H54 (cell line): ENCODE measurements around the gene SERTAD4.

ENCODE experiments used
- DNase-seq: peaks from one replicate; pipeline ENCODE4 v3.0.0; 2011; ENCODE audit warnings: low spot score, mixed read lengths; ENCODE audit not compliant: insufficient read length
- FAIRE-seq: peaks from 3 replicates; lab custom pipeline; 2011; peaks lifted over from hg19 to GRCh38; lab: Jason Lieb, UNC
- POLR2A ChIP-seq: IDR thresholded peaks from 2 replicates; pipeline ENCODE4 v1.6.1; 2011; ENCODE audit warnings: low read depth, mild to moderate bottlenecking, low read length

SERTAD4 gene

DNA sequence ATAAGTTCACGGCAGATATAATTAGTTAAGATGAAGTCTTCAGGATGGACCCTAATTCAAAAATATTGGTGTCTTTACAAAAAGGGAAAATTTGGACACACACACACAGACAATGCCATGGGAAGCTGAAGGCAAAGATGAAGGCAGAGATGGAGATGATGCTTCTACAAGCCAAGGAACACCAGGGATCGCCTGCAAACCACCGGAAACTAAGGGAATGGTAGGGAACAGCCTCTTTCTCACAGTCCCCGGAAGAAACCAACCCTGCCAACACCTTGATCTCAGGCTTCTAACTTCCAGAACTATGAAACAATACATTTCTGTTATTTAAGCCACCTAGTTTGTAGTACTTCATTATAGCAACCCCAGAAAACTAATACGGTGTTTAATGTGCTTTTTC lies 15.1 kb upstream of the SERTAD4 start:
- TF ChIP-seq POLR2A = no peak
- DNase-seq (no peak), FAIRE-seq (no peak)

DNA sequence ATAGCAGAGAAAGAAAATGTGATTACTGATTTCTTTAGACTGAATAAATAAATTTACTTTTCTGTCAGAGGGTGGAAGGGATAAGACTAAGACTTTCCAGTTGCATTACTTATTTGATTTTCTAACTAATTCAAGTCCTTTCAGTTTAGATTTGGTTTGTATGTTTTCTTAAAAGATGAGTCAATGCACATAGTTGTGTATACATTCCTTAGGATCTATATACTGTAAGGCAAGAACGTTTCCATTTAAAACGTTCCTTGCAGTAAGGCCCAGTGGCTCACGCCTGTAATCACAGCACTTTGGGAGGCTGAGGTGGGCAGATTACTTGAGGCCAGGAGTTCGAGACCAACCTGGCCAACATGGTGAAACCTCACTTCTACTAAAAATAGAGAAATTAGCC lies 14.5 kb upstream of the SERTAD4 start:
- DNase-seq = no peak
- no peak for TF ChIP-seq POLR2A
- no peak for FAIRE-seq

DNA sequence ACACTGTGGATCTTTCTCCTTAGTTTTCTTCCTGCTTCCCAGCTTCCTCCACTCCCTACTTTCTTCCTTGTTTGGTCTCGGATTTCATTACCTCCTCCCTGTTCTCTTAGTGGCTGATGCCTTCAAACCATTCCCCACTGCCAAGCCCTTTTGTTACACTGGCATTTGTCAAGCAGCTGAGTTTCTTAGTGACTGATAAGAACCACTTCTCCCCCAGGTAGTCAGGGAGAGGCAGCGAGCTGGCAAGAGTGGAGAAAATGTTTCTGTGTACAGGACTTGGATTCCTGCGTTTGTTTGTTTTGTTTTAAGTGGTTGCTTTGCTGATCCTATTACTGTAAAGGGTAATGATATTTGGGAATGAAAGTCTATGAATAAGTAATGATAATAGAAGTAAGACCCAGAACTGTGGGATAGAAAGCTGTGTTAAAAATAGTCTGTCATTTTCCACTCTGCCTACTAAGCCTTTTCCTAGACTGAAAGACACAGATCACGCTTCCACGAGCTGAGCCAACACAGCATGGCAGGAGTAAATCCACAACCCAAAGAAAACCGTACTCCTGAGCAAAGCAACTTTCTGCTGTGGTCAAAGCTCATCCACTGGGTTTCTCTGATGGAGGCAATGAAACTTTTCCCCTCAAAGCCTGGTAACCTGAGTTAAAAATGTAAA lies 10.1 kb upstream of the SERTAD4 start:
- no peak for TF ChIP-seq POLR2A
- DNase-seq (no peak), FAIRE-seq (peak; percentile 45)

DNA sequence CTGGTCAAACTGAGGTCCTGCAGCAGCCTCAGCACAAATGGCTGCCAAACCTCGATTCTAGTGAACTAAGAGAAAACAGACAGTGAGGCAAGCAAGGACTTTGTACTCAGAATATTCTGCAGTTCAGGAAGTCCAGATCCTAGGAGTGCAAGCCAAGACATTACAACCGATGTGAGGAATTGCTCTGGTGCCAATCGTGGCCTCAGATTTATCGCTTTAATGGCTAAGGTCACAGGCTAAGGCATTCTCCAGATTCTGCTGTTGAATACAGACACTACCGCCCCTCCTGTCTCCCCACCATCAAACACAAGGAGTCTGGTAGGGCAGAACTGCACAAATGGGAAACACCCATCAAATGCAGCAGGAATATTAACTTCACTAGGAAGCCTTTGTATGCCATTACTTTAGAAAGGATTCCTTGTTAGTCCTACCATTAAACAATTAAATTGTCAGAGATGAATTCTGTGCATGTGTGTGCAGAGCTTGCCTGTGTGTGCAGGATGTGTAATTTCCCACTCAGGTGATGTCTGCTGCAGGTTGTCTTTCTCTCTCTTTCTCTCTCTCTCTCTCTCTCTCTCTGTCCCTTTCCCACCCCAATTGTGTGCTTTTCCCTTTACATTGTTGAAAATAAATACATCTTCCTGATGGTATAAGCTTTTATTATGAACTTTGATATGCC lies 9.2 kb upstream of the SERTAD4 start:
- FAIRE-seq (no peak), DNase-seq (no peak)
- TF ChIP-seq POLR2A = no peak

DNA sequence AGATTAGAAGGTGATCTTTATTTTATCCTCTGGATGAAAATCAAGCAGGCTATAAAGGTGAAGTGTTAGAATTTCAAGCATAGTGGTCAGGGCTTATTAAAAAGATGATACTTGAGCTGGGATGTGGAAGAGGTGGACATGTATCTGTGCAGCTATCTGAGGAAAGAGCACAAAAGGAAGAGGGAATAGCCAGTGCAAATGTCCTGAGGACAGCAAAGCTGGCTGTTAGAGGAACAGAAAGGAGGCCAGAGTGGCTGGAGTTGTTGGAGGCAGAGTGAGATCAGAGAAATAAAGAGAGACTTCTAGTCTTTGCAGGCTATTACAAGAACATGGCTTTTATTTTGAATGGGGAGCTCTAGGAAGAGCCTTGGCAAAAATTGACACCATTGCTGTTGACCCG lies 4.4 kb upstream of the SERTAD4 start:
- DNase-seq = no peak
- TF ChIP-seq POLR2A = no peak
- no peak for FAIRE-seq

DNA sequence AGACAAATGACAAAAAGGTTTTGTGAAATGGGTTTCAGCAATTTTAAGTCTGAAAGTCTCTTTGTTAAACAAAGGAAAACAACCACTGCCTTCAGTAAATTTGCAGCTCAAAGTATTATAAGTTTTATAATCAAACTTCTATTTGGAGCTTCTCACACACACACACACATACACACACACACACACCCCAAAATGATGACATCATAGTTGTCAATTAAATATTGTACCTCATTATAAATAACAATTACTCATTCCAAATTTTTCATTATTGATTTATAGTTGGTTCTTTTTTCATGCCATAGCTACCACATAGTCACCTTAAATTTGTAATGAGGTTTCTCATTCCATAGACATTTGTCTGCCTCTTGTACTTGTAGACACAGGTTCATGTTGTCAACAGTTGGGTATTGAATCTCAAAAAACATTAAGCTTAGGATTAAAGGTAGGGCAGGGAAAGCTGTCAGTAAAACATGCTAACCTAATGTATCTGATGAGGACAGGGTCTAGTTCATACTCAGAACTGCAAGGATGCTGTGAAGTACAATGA lies 2.4 kb upstream of the SERTAD4 start:
- no peak for TF ChIP-seq POLR2A
- FAIRE-seq (no peak), DNase-seq (no peak)

DNA sequence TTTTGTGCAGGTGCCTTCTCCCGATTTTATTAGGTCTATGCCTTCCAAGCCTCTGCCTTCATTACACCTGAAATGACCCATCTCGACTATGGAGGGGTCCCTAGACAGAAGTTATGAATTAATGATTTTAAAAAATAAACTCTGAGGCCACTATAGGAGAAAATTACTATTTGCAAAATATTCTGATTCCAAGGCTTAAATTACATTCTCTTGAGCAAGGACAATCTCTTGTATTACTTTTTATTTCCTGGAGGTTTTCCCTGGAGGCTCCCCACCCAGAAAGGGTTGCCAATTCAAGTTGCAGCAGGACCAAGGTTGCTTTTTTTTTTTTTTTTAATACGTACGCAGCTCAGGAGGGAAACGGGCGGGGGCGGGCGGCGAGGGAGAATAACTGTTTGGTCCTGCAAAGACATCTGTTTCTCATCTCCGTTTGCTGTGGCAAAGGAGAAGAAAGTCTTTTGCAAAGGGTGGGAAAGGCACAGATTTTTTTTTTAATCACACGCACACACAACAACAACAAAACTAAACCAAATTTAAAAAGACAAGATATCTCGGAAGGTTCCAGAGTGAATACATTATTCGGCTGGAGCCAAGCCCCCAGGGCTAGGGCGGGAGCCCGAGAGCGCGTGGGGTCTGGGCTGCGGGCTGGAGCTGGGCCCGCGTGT lies 618 bp upstream of the SERTAD4 start:
- TF ChIP-seq POLR2A = no peak
- DNase-seq (no peak), FAIRE-seq (no peak)

DNA sequence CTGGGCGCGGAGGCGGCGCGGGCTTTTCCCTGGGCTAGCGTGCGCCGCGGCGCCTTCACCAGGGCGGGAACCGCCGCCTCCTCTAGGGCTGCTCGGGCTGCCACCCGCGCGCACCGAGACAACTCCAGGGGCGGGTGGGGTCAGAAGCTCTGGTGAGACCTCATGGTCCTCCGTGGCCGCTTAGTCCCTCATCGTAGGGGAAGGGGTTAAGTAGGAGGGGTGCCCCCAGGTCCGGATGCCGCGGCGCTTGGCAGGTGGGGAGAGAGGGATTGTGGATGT lies 559 bp downstream of the SERTAD4 start:
- FAIRE-seq (no peak), DNase-seq (peak; percentile 26)

DNA sequence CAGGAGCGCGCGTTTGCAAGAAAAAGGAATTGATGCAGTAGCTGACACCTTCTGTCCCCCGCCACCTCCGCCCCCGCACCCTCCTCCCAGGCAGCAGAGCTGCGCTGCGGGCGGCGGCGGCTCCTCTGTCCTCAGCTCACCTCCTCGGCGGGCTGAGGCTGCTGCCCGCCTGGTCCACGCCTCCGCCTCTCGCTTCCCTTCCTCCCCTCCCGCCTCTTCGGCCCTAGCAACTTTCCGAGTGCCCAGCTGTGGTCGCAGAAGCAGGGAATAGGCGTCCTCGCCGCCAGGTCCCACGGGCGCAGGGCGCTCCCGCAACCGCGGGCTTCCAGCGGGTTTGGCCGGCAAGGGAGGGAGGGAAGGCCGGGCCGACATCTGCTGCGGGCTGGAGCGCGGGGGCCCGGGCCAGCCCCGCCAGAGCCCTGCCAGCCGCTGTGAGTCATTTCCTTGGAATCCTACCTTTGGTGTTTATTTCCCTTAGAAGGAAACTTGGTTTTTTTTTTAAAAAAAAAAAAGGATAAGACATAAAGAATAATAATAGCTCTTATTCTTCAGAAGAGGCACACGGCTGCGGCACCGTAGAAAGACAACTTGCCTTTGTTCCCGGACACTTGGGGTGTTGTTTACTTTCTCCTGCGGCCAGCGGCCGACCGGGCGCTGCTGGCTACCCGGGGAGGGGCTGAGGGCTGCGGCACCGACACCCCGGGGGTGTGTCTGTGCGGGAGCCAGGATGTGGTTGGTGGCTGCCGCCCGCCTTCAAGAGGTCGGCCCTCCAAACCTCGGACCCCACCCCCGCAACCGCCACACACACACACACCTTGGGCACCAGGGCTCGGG lies 1.1 kb downstream of the SERTAD4 start:
- no peak; the same call in 1 of the 2 replicates for TF ChIP-seq POLR2A
- FAIRE-seq (no peak), DNase-seq (peak; percentile 59)

More for the DNA sequence above, 559 bp downstream of the SERTAD4 start:
- TF ChIP-seq POLR2A = no peak

DNA sequence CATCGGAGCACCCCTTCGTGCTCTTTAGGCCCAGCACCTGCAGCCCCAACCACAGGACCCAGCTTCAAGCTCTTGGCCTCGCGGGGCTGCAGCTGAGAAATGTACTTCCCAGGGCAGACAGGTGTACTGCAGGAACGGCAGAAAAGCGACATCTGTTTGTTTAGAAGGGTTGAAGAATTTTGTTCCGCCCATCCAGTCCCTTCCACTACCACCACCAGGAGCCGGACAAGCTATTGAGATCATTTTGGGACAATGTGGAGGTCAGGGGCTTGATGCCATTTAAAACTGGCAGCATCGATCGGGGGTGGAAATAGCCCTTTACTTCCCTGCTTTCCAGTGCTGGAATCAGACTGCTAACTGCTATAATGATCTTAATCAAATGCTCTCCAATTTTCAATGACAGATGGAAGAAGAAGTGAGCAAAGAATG lies 1.7 kb downstream of the SERTAD4 start:
- TF ChIP-seq POLR2A = no peak
- no peak for DNase-seq
- no peak for FAIRE-seq

DNA sequence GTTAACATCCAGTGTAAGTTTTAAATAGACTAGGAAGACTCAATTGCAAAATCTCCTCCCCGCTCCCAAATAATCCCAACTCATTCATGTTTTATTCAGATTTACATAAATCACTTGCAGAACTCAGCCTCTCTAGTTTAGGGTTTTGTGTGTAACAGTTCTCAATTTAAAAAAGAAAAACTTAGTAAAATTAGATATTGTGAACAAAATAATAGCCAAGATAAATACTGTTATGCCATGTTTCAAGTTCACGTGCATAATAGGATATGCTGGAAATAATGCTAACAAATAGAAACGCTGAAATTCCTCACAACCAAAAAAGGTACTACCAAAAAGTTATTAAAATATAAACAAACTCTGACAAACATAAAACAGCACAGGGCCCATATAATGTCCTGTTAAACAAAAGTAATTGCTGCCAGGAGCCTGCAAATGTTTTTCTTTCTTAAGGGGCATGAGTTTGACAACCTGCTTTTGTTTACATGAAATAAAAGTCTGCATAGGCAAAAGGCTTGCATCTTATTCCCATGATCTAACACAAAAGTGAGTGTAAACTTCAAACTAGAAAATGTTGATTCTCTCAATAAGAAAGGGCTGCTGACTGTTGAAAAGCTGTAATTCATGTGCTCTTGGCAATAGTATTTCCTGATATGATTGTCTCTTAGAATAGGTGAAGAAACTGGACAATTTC lies 2.9 kb downstream of the SERTAD4 start:
- DNase-seq = no peak
- no peak for TF ChIP-seq POLR2A
- FAIRE-seq = no peak

DNA sequence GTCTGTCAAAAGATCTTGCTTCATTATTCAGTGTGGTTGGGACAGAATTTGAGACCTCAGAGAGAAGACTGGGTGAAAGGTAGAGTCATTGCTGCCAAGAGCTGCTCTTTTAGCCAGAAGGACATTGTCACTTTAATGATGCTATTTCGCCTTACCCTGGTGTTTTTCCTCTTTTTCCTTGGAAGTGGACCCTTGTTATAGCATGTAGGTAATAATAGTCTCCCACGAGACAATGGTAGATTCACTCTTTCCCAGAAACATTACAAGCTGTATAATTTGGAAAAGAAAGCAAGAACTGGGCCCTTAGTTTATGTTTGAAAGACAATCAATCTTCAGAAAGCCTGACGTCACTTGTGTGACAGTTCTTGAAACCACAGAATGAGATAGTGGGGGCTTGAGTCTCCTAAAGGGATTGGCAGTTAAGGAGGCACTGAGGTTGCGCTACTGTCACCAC lies 3.8 kb downstream of the SERTAD4 start:
- no peak for DNase-seq

DNA sequence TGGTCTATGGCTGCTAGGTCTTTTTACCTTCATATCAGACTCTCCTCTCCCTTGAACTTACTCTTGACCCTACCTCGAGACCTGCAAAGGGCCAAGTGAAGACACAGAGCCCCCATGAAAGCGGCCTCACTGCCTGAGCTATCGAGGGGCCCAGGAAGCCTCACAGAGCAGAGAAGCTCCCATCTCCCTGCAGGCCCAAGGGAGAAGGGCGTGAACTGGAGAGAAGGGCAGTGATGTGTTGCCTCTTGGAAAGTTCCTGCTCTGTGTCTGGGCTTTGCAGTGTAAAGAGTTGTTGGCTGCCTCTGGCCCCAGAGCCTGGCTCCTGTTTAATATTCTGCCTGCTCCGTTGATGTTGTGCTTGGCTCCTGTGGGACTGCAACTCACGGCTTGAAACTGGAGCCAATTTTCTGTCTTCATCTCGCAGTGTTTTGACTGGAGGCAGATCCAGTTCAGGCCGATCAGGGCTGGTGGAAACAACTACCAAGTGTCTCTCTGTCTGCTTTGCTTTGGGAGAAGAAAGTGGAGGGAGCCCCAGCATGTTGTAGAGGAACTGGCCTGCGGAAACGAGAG lies 4.3 kb downstream of the SERTAD4 start:
- DNase-seq = no peak

More for the DNA sequence above, 3.8 kb downstream of the SERTAD4 start:
- no peak for TF ChIP-seq POLR2A
- FAIRE-seq = no peak

More for the DNA sequence above, 4.3 kb downstream of the SERTAD4 start:
- no peak for TF ChIP-seq POLR2A
- FAIRE-seq = no peak
